A673 (cell line): Measurements from ENCODE around the gene FAM240B. TPM values are rescaled to one million over a fixed set of nuclear protein-coding genes. Genes with fewer than 3 reads are reported as not detected.

ENCODE experiments used
- BruUV-seq: library from RNA; stranded (reverse); fragments of 400-500 nt; replicated peaks from 2 replicates; lab custom pipeline; 2021; lab: Mats Ljungman, UMichigan
- CTCF ChIA-PET: fragments of 300-600 bp; sonication (Branson Sonifier 250); formaldehyde crosslinking; loops from one replicate; lab custom pipeline; 2022; ENCODE audit warnings: antibody characterized with exemption; lab: Charles Lee
- POLR2A ChIA-PET: fragments of 300-600 bp; sonication (Branson Sonifier 250); formaldehyde crosslinking; loops from one replicate; lab custom pipeline; 2022; ENCODE audit warnings: antibody characterized with exemption; ENCODE audit not compliant: low non-redundant PET; lab: Charles Lee
- DNase-seq: peaks from one replicate; pipeline ENCODE4 v3.0.0-alpha.2; 2015; ENCODE audit warnings: low spot score
- H3K27ac ChIP-seq: fragments of 200-600 bp; sonication (generic); 2 replicates; pipeline ENCODE4 v1.5.1; 2016; ENCODE audit warnings: mixed run types, low read depth, mild to moderate bottlenecking, mixed read lengths, antibody characterized with exemption, low read length; ENCODE audit not compliant: poor library complexity, severe bottlenecking
- H3K27me3 ChIP-seq: fragments of 200-600 bp; sonication (generic); replicated peaks from 2 replicates; pipeline ENCODE4 v1.6.1; 2017; ENCODE audit warnings: mixed run types, low read depth, mild to moderate bottlenecking, mixed read lengths, antibody characterized with exemption, low read length; ENCODE audit not compliant: insufficient read depth, poor library complexity
- H3K36me3 ChIP-seq: fragments of 200-600 bp; sonication (generic); 2 replicates; pipeline ENCODE4 v1.6.1; 2016; ENCODE audit warnings: mixed run types, mild to moderate bottlenecking, mixed read lengths, antibody characterized with exemption, low read length; ENCODE audit not compliant: insufficient read depth, poor library complexity, severe bottlenecking
- H3K4me1 ChIP-seq: fragments of 200-600 bp; sonication (generic); 2 replicates; pipeline ENCODE4 v1.6.1; 2017; ENCODE audit warnings: mixed run types, mild to moderate bottlenecking, mixed read lengths, antibody characterized with exemption, low read length; ENCODE audit not compliant: insufficient read depth, poor library complexity, severe bottlenecking
- H3K4me3 ChIP-seq: fragments of 200-600 bp; sonication (generic); 2 replicates; pipeline ENCODE4 v1.5.1; 2016; ENCODE audit warnings: low read depth, mixed run types, mild to moderate bottlenecking, mixed read lengths, low read length; ENCODE audit not compliant: poor library complexity, severe bottlenecking
- H3K9me3 ChIP-seq: fragments of 200-600 bp; sonication (generic); 2 replicates; pipeline ENCODE4 v1.6.1; 2016; ENCODE audit warnings: mixed run types, low read depth, mild to moderate bottlenecking, mixed read lengths, antibody characterized with exemption, low read length; ENCODE audit not compliant: poor library complexity, severe bottlenecking
- EZH2 ChIP-seq: fragments of 200-600 bp; sonication (generic); IDR thresholded peaks from 2 replicates; pipeline ENCODE4 v1.6.1; 2017; ENCODE audit warnings: borderline replicate concordance, low read depth, mild to moderate bottlenecking, mixed read lengths, antibody characterized with exemption, low read length; ENCODE audit not compliant: poor library complexity, severe bottlenecking
- intact Hi-C: fragments of 100-400 bp; cut with micrococcal nuclease; formaldehyde crosslinking; loops from one replicate; pipeline ENCODE4 v1.10.0; 2022; ENCODE audit not compliant: unreplicated experiment
- total RNA-seq: library from RNA; stranded (reverse); gene quantifications from 2 replicates; pipeline ENCODE4 v1.2.3, GENCODE V29; 2021
- TF ChIP-seq, protein P1 (sequence below): fragments of 300-800, 200-600 bp; sonication (generic); conservative IDR thresholded peaks from 2 replicates; pipeline ENCODE4 v1.5.1; 2017; ENCODE audit warnings: low read depth, mild to moderate bottlenecking, antibody characterized with exemption, low read length, moderate library complexity, mixed read lengths

The FAM240B gene
- total RNA-seq, 1 experiment from 2014 or later = not detected

DNA sequence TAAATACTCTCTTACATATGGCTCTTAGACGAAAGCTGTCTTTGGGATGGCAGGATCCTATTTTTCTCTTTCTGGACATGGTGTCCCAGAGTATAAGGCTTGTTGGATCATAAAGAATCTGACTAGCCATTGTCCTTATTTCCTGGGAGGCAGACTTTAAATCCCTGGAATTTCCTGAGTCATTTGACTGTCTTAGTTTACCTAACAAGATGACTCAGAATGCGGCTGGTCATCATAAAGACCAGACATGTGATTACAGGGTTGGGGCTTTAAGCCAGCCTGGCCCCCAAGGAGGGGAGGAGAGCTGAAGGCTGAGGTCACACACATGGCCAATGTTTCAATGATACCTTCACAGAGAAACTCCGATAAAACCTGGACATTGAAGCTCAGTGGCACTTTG is 37.2 kb downstream of the FAM240B start:
- H3K27ac ChIP-seq = no peak overlapping the region
- no TSS peak for BruUV-seq
- no peaks in the 10 kb centered on the region for H3K27me3 ChIP-seq
- TF ChIP-seq, protein P1, sequence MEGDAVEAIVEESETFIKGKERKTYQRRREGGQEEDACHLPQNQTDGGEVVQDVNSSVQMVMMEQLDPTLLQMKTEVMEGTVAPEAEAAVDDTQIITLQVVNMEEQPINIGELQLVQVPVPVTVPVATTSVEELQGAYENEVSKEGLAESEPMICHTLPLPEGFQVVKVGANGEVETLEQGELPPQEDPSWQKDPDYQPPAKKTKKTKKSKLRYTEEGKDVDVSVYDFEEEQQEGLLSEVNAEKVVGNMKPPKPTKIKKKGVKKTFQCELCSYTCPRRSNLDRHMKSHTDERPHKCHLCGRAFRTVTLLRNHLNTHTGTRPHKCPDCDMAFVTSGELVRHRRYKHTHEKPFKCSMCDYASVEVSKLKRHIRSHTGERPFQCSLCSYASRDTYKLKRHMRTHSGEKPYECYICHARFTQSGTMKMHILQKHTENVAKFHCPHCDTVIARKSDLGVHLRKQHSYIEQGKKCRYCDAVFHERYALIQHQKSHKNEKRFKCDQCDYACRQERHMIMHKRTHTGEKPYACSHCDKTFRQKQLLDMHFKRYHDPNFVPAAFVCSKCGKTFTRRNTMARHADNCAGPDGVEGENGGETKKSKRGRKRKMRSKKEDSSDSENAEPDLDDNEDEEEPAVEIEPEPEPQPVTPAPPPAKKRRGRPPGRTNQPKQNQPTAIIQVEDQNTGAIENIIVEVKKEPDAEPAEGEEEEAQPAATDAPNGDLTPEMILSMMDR = no peak
- no peak for TF ChIP-seq EZH2
- peak; percentile 40 for DNase-seq
- intact Hi-C loops = no loop called here
- POLR2A ChIA-PET = no interaction called here
- no peaks in the 10 kb centered on the region for H3K36me3 ChIP-seq
- peaks cover 15% of the 10 kb centered on the region for H3K4me1 ChIP-seq
- no peak overlapping the region for H3K4me3 ChIP-seq
- CTCF ChIA-PET = no interaction called here
- no peaks in the 10 kb centered on the region for H3K9me3 ChIP-seq

DNA sequence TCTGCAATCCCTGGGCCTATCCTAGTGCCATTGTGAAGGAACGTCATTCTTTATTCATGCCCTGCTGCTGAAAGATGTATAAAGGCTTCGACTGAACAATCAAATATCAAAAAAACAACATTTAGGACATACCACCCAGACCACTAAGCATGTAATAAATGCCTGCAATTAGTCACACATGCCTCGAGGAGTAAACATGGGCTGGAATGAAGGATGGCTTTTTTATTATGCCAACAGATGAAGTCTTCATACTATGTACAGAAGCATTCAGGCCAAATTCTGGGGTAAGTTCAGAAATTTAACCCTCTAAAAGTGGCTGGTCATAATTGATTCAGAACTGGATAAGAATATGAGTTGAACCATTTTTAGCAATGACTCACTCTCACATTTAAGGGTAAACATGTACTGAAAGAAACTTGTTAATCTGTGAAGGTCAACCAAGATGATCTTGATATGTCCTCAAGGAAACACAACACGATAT is 38.1 kb downstream of the FAM240B start:
- no peak overlapping the region for H3K27ac ChIP-seq
- H3K4me3 ChIP-seq = no peak overlapping the region
- no TSS peak for BruUV-seq
- DNase-seq = peak; percentile 33
- H3K36me3 ChIP-seq = no peaks in the 10 kb centered on the region
- ChIA-PET POLR2A (no interaction called here), CTCF (no interaction called here)
- intact Hi-C loops = no loop called here
- H3K4me1 ChIP-seq = peaks cover 6% of the 10 kb centered on the region
- TF ChIP-seq, protein P1 = no peak
- TF ChIP-seq EZH2 = no peak
- H3K27me3 ChIP-seq = no peaks in the 10 kb centered on the region
- H3K9me3 ChIP-seq = no peaks in the 10 kb centered on the region

DNA sequence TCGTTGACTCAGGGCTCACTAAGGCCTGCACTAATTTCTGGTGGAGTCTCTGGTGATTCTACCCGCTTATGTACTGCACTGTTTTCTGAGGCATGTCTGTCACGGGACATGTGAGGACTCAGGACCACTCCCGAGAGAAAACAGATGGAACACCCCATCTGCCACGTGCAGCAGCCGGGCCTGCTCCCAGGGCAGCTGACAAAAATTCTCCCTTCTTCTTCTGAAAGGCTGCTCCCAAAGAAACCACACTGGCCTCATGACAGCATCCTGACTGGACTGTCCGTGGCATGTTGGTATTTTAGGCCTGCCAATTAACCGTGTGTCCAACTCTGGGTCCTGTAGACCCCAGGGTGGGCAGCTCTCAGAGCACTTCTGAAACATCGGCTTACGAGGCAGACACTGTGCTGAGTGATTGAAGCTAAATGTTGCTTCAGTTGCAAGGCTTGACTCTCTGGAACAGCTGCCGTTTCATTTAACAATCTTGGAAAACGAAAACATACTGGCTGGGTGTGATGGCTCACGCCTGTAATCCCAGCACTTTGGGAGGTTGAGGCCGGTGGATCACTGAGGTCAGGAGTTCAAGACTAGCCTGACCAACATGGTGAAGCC is 39.0 kb downstream of the FAM240B start:
- POLR2A ChIA-PET = no interaction called here
- no peaks in the 10 kb centered on the region for H3K27me3 ChIP-seq
- no peak for DNase-seq
- intact Hi-C loops = no loop called here
- H3K4me1 ChIP-seq = peaks cover 4% of the 10 kb centered on the region
- no peak overlapping the region for H3K27ac ChIP-seq
- BruUV-seq = no TSS peak
- no peaks in the 10 kb centered on the region for H3K36me3 ChIP-seq
- no peak overlapping the region for H3K4me3 ChIP-seq
- no peaks in the 10 kb centered on the region for H3K9me3 ChIP-seq
- no peak for TF ChIP-seq EZH2
- TF ChIP-seq, protein P1 = no peak
- CTCF ChIA-PET = no interaction called here
